ENCODE measurements around the gene SLC38A9.

The SLC38A9 gene

GRCh38 chr5:55603922-55604321, 108.2 kb downstream of the SLC38A9 start:
- DNase-seq (ENCODE audit: low spot score), result no peak
- no peak for TF ChIP-seq CTCF (IDR thresholded peaks at IDR 0.05; ENCODE audit: extremely low read depth, missing control alignments)

GRCh38 chr5:55601628-55602027, 110.5 kb downstream of the SLC38A9 start:
- no peak for DNase-seq (ENCODE audit: low spot score)
- no peak for TF ChIP-seq CTCF (IDR thresholded peaks at IDR 0.05; ENCODE audit: extremely low read depth, missing control alignments)

GRCh38 chr5:55601204-55601618, 110.9 kb downstream of the SLC38A9 start:
- DNase-seq (ENCODE audit: low spot score), result no peak
- TF ChIP-seq CTCF (IDR thresholded peaks at IDR 0.05; ENCODE audit: extremely low read depth, missing control alignments), result no peak

- no peak for TF ChIP-seq CTCF (IDR thresholded peaks at IDR 0.05; ENCODE audit: extremely low read depth, missing control alignments)
- peak; percentile 39 for DNase-seq (ENCODE audit: low spot score)
Observed at GRCh38 chr5:55600497-55601203, 111.5 kb downstream of the SLC38A9 start.

- no peak for TF ChIP-seq CTCF (IDR thresholded peaks at IDR 0.05; ENCODE audit: extremely low read depth, missing control alignments)
- DNase-seq (ENCODE audit: low spot score), result no peak
Observed at GRCh38 chr5:55600086-55600485, 112.0 kb downstream of the SLC38A9 start.

- TF ChIP-seq CTCF (IDR thresholded peaks at IDR 0.05; ENCODE audit: extremely low read depth, missing control alignments), result no peak
- DNase-seq (ENCODE audit: low spot score), result no peak
Observed at GRCh38 chr5:55599148-55600050, 112.7 kb downstream of the SLC38A9 start.

Data from GM20000 (cell line).